ENCODE measurements around the gene HIPK4.

Gene HIPK4

DNA sequence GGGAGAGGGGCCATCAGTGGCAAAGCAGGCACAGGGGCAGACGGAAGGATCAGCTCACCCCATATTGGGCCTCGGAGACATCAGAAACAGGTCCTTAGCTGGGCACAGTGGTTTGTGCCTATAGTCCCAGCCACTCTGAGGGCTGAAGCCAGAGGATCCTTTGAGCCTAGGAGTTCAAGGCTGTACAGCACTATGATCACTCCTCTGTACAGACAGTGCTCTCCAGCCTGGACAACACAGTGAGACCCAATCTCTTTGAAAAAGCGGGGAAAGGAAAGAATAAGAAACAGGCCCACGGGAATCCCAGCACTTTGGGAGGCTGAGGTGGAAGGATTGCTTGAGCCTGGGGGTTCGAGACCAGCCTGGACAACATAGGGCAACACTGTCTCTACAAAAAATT is 29.8 kb upstream of the HIPK4 start:
- H3K4me3 ChIP-seq (replicated peaks; ENCODE audit: low read depth, low read length), result no peak overlapping the region
- no peak for DNase-seq (ENCODE audit: low read depth)
- TF ChIP-seq, protein P1, sequence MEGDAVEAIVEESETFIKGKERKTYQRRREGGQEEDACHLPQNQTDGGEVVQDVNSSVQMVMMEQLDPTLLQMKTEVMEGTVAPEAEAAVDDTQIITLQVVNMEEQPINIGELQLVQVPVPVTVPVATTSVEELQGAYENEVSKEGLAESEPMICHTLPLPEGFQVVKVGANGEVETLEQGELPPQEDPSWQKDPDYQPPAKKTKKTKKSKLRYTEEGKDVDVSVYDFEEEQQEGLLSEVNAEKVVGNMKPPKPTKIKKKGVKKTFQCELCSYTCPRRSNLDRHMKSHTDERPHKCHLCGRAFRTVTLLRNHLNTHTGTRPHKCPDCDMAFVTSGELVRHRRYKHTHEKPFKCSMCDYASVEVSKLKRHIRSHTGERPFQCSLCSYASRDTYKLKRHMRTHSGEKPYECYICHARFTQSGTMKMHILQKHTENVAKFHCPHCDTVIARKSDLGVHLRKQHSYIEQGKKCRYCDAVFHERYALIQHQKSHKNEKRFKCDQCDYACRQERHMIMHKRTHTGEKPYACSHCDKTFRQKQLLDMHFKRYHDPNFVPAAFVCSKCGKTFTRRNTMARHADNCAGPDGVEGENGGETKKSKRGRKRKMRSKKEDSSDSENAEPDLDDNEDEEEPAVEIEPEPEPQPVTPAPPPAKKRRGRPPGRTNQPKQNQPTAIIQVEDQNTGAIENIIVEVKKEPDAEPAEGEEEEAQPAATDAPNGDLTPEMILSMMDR (IDR thresholded peaks at IDR 0.05; ENCODE audit: low read length, missing control alignments), result no peak

DNA sequence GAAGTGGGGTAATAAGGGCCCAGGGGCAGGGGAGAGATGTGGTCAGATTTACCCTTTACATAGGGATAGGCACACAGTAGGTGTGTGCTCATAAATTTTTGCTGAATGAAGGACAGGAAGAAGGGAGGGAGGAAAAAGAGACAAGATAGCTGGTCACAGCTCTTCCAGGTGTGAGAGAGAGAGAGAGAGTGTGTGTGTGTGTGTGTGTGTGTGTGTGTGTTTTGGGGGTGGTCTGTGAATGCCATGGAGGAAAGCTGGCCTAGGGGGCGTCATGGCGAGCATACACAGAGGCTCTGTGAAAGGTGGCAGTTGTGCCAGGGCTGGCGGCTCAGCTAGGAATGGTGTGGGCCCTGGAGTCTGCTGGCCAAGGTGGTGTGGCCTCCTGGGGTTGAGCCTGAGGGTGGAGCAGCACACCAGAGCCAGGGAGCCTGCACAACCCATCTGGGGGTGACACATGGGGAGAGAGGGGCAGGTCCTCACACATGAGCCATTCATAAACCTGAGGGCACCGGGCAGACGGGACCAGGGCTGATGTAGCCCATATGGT is 29.2 kb upstream of the HIPK4 start:
- TF ChIP-seq, protein P1 (IDR thresholded peaks at IDR 0.05; ENCODE audit: low read length, missing control alignments), result no peak
- H3K4me3 ChIP-seq (replicated peaks; ENCODE audit: low read depth, low read length), result no peak overlapping the region
- no peak for DNase-seq (ENCODE audit: low read depth)

DNA sequence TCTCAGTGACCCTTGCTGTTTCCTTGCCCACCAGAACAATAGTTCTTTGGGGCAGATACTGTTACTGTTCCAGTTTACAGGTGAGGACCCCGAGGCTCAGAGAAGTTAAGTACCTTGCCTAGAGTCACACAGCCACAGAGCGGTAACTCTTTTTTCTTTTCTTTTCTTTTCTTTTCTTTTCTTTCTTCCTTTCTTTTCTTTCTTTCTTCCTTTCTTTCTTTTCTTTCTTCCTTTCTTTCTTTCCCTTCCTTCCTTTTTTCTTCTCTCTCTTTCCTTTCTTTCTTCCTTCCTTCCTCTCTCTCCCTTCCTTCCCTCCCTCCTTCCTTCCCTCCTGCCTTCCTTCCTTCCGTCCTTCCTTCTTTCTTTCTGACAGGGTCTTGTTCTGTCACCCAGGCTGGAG is 28.1 kb upstream of the HIPK4 start:
- TF ChIP-seq, protein P1 (IDR thresholded peaks at IDR 0.05; ENCODE audit: low read length, missing control alignments), result no peak
- H3K4me3 ChIP-seq (replicated peaks; ENCODE audit: low read depth, low read length), result no peak overlapping the region
- DNase-seq (ENCODE audit: low read depth), result no peak

DNA sequence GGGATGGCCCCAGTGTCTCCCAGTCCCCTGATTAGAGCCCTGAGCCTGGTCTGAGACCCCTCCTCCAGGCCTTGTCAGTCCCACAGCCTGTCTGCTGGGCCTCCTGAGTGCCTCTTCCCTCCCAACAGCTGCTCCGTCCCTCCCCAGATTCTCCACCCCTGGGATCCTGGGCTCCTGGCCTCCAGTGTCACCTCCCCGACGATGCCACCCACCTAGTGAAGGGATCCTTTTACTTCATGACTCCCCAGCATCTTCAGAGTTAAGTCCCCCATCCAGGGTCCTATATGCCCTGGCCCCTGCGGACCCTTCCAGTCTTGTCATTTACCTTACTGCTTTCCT is 27.6 kb upstream of the HIPK4 start:
- H3K4me3 ChIP-seq (replicated peaks; ENCODE audit: low read depth, low read length), result no peak overlapping the region
- TF ChIP-seq, protein P1 (IDR thresholded peaks at IDR 0.05; ENCODE audit: low read length, missing control alignments), result no peak
- no peak for DNase-seq (ENCODE audit: low read depth)

DNA sequence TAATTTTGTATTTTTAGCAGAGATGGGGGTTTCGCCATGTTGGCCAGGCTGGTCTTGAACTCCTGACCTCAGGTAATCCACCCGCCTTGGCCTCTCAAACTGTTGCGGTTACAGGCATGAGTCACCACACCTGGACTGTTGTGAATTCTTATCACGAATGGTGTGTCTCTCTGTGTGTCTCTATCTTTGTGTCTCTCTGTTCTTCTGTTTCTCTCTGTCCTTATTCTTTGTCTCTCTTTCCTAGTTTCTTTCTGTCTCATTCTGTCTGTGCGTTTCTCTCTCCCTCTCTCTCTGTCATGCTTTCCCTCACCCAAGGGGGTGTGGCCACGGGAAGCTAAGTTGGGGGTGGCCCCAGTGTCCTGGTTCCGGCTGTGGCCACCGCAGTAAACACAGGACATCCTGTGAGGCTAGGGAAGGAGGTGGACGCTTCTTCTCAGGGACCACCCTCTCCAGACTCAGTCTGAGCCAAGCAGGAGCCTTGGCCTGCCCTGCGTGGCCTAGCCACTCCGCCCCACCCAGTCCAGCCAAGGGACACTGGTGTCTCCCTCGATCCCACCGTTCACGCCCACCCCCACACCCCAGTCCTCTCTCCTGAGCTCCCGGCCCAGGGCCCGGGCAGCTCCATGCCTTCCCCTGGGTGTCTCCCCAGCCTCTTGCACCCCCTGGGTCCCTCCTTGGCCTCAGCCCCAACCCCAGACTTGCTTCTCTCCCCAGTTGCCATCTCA is 27.1 kb upstream of the HIPK4 start:
- peak; percentile 20 for DNase-seq (ENCODE audit: low read depth)
- no peak overlapping the region for H3K4me3 ChIP-seq (replicated peaks; ENCODE audit: low read depth, low read length)
- TF ChIP-seq, protein P1 (IDR thresholded peaks at IDR 0.05; ENCODE audit: low read length, missing control alignments), result no peak

DNA sequence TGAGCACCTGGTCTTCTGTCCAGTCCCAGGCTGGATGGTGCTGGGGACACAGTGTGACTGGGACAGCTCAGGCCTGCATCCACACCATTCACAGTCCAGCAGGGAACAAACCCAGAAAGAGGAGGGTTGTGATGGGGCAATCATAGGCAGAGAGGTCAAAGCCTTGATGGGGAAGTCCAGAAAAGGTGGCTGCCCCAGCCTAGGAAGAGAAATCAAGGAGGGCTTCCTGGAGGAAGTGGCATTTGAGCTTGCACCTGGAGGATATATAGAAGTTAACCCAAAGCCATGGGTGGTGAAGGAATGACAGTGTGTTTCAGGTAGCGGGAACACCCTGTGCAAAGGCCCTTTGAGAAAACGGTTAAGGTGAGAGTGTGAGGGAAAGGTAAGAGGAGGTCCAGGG is 25.8 kb upstream of the HIPK4 start:
- TF ChIP-seq, protein P1 (IDR thresholded peaks at IDR 0.05; ENCODE audit: low read length, missing control alignments), result no peak
- H3K4me3 ChIP-seq (replicated peaks; ENCODE audit: low read depth, low read length), result no peak overlapping the region
- no peak for DNase-seq (ENCODE audit: low read depth)

Measured in fibroblast of pulmonary artery (primary cell).